ENCODE data around the gene TLR9.
A peak's percentile ranks its signal among the peaks of the same experiment; 100 is the strongest.

The TLR9 gene

GRCh38 chr3:52203701-52204100 is 21.7 kb downstream of the TLR9 start:
- H3K4me3 ChIP-seq (ENCODE audit: low read depth, low read length), result no peak overlapping the region
- TF ChIP-seq CTCF (IDR thresholded peaks at IDR 0.05; ENCODE audit: borderline replicate concordance, insufficient read depth, low read depth, low read length), result no peak

- H3K4me3 ChIP-seq (ENCODE audit: low read depth, low read length), result no peak overlapping the region
- no peak for TF ChIP-seq CTCF (IDR thresholded peaks at IDR 0.05; ENCODE audit: borderline replicate concordance, insufficient read depth, low read depth, low read length)
Measured at GRCh38 chr3:52202384-52203077, 22.9 kb downstream of the TLR9 start.

GRCh38 chr3:52200981-52201679 is 24.3 kb downstream of the TLR9 start:
- no peak overlapping the region for H3K4me3 ChIP-seq (ENCODE audit: low read depth, low read length)
- no peak for TF ChIP-seq CTCF (IDR thresholded peaks at IDR 0.05; ENCODE audit: borderline replicate concordance, insufficient read depth, low read depth, low read length)

GRCh38 chr3:52198643-52199608 is 26.5 kb downstream of the TLR9 start:
- TF ChIP-seq CTCF (IDR thresholded peaks at IDR 0.05; ENCODE audit: borderline replicate concordance, insufficient read depth, low read depth, low read length), result no peak
- H3K4me3 ChIP-seq (ENCODE audit: low read depth, low read length), result peak overlapping the region; percentile 87

GRCh38 chr3:52197842-52198625 is 27.4 kb downstream of the TLR9 start, which contains the start of gene ALAS1:
ALAS1 (plus strand) TSS chr3:52198160; CDS start chr3:52199242, 1,082 bp downstream.
- H3K4me3 ChIP-seq (ENCODE audit: low read depth, low read length), result peak within 1 kb of the TSS; percentile 87
- no peak for TF ChIP-seq CTCF (IDR thresholded peaks at IDR 0.05; ENCODE audit: borderline replicate concordance, insufficient read depth, low read depth, low read length)

- H3K4me3 ChIP-seq (ENCODE audit: low read depth, low read length), result peak overlapping the region; percentile 12
- no peak for TF ChIP-seq CTCF (IDR thresholded peaks at IDR 0.05; ENCODE audit: borderline replicate concordance, insufficient read depth, low read depth, low read length)
Measured at GRCh38 chr3:52197499-52197841, 28.0 kb downstream of the TLR9 start.

Data from GM12875 (cell line).